GM19463 (cell line): ENCODE data around the gene HNRNPM.
"Not testable (repeated sequence)": the region's sequence is repeated elsewhere in the genome, so short reads cannot be mapped to it uniquely, and the experiment has no call there.

ENCODE experiments used
- ATAC-seq: cut with Tn5 transposase; IDR thresholded peaks from one replicate; pipeline ENCODE4 v1.9.1; 2021; ENCODE audit warnings: mild to moderate bottlenecking, moderate library complexity; ENCODE audit not compliant: unreplicated experiment

HNRNPM gene

DNA sequence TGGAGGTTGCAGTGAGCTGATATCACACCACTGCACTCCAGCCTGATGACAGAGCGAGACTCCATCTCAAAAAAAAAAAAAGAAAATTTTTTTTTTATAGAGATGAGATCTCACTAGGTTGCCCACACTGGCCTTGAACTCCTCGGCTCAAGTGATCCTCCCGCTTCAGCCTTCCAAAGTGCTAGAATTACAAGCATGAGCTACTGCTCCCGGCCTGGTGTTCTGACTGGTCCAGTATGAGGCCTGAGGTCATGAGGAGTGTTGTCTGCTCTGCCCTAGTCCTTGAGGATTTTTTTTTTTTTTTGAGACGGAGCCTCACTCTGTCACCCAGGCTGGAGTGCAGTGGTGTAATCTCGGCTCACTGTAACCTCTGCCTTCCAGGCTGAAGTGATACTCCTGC is 19.4 kb upstream of the HNRNPM start:
- ATAC-seq: not testable (repeated sequence)

DNA sequence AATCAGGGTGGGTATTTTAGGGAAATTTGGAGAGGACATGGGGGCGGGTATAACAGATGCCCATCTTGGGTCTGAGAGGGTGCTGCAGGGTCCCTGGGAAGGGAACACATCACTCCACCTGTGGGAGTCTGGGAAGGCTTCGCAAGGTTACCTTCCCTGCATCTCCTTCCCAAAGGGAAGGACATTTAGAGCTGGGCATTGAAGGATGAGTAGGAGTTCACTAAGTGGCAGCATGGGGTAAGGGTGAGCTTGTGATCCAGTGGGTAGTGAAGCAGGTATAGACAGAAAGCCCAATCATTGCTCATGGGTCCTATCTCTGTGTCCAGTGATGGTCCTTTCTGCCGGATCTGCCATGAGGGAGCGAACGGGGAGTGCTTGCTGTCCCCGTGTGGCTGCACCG is 18.5 kb upstream of the HNRNPM start:
- no peak for ATAC-seq

DNA sequence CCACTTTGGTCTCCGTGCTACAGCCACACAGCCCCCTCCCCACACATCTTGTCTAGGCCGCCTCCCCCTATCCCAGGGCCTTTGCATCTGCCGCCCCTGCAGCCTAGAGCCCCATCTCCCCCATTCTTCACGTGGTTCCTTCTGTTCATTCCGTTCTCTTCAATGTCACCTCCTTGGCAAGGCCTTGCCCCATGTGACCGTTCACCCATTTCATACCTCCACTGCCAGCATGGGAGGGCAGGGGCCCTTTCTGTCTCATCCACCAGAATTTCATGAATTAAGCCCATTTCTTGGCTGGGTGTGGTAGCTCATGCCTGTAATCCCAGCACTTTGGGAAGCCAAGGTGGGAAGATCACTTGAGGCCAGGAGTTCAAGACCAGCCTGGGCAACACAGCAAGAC is 15.7 kb upstream of the HNRNPM start:
- no peak for ATAC-seq

DNA sequence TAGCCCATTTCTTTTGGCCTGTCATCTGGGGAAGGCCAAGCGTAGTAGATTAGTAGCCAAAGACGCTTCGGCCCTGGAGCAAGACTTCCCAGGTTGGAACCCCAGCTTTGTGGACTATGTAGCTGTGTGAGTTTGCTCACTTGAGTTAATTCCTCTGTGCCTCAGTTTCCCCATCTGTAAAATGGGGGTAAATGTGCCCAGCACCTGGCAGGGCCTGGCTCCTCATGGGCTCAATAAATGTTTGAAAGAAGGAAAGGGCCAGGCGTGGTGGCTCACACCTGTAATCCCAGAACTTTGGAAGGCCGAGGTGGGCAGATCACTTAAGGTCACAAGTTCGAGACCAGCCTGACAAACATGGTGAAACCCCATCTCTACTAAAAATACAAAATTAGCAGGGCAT is 14.9 kb upstream of the HNRNPM start:
- ATAC-seq: no peak

DNA sequence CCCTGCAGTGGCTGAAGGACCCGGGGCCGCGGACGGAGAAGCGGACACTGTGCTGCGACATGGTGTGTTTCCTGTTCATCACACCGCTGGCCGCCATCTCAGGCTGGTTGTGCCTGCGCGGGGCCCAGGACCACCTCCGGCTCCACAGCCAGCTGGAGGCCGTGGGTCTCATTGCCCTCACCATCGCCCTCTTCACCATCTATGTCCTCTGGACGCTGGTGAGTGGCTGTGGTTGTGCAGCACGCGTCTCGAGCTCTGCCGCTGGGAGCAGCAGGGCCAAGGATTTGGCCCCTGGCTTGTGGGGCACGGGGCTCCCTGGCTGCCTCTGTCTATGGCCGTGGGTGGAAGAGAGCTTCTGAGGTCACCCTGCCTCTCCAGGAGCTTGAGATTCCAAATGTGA is 14.1 kb upstream of the HNRNPM start:
- ATAC-seq: no peak

DNA sequence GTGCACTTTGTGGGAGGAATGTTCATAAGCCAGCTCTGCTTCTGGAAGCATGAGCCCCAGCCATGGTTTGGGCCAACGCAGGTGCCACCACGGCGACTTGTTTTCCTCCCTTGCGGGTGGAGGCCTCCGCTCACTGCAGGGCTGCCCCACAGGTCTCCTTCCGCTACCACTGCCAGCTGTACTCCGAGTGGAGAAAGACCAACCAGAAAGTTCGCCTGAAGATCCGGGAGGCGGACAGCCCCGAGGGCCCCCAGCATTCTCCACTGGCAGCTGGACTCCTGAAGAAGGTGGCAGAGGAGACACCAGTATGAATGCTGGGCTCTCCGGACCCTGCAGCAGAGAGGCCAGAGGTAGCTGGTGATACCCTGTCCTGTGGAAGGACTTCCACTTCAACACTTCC is 6.5 kb upstream of the HNRNPM start:
- no peak for ATAC-seq

DNA sequence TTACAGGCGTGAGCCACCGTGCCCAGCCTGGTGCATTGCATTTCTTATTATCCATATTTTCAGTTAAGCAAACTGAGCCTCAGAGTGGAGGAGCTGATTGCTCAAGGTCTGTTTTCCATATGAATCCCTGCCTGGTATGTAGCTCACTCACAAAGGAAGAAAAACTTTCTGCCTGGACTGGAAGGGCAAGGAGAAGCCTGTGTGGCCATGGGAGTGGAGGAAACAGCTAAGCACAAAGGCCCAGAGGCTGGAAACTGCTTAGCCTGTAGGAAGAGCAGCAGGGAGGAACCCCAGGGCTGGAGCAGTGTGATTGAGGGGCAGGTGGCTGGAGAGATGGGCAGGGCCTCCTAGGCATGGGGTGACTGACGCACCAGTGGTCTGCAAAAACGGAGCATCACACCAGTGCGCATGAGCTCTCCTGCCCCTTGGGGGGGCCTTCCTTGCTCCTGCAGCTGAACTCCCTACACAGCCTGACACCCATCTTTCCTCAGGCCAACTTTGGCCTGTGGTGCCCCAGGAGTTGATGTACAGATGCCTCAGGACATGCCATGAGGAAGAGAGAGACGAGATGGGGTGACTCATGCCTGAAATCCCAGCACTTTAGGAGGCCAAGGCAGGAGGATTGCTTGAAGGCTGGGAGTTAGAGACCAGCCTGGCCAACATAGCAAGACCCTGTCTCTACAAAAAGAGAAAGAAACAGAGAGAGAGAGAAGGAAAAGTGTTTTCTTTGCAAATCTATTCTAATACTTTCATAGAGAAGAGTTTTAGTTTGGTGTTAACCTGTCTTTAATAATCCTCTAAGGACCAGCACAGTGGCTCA is 2.8 kb upstream of the HNRNPM start:
- no peak for ATAC-seq

DNA sequence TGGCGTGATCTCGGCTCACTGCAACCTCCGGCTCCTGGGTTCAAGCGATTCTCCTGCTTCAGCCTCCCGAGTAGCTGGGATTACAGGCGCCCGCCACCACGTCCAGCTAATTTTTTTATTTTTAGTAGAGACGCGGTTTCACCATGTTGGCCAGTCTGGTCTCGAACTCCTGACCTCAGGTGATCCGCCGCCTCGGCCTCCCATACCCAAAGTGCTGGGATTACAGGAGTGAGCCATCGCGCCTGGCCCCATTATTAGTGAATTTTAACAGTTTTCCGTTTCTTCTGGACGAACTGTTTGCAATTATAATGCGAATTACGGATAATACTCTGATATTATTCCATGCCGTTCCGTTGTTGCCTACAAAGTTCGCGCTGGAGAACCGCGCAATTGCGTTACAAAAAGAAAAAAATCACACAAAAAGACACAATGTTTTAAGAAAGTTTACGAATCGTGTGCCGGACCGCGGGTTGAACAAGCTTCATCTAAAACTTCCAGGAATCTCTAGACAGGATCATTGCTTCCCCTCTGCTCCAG is 567 bp upstream of the HNRNPM start:
- not testable (repeated sequence) for ATAC-seq

DNA sequence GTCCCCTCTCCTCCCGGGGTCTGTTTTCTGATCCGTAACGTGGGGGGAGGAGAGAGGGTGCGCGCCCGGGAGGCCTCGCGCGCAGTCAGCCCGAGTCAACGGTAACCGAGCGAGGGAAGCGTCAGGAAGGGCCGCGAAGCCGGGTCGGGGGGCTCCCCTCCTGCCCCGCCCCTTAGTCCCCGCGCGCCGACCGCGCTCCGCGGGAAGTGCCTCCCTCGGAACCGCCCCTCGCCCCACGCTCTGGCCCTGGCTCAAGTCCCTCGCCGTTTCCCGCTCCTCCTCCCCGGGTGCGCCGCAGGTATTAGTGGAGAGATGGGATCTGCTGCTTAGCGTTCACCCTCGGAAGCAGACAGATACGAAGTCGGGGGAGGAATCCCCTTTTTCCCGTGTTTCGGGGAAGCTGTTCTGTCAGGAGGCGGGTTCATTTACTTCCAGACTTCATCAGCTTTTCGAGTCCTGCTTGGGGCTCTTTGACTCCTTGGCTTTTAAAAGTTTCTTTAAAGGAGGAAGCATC is 770 bp downstream of the HNRNPM start:
- ATAC-seq: peak; percentile 35

DNA sequence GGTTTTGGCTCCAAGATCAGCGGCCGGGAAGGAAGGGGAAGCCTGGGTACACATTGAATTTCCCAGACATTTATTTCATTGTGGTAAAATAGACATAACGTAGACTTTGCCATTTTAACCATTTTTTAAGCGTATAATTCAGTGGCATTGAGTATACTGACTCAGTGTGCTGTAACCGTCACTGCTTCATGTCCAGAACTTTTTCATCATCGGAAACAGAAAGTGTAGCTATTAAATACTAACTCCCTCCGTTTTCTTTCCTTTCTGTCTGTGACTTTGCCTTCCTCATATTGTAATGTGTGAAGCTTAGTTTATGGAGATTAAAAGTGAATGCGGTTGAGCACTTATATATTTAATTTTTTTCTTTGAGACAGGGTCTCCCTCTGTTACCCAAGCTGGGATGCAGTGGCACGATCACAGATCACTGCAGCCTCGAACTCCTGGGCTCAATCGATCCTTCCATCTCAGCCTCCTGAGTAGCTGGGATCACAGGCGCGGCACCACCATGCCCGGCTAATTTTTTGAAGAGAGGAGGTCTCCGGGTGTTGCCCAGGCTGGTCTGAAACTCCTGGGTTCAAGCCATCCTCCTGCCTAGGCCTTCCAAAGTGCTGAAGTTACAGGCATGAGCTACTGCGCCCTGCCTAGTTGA is 1.4 kb downstream of the HNRNPM start:
- ATAC-seq: no peak

DNA sequence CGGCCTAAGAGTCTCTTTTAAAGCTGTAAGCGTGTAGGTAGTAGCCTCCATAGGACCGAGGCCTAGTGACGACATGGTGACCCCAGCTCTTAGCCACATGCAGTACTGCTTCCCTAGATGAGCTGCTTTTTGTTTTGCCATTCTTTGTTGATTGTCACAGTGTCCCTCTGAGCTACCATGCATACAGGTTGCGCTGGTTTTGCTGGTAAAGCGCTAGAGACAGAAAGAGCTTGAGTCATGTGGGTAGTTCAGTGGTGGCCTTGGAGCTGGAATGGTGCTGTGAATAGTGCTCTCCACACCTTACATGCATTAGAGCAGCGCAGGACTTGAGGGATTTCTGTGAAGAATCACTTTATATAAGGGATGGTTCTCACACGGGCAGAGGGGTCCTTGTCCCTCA is 5.1 kb downstream of the HNRNPM start:
- ATAC-seq: no peak

DNA sequence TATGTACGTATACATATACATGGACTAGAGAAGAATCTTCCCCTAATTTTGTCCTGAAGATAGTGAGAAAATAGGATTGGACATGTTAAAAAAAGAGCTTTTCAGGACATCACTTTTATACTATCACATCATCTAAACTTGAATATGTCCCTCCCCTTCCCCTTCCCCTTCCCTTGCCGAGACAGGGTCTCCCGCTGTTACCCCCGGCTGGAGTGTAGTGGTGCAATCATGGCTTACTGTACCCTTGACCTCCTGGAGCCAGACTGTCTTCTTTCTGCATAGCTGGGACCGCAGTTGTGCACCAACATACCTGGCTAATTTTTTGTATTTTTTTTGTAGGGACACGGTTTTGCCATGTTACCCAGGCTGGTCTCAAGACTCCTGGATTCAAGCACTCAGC is 6.6 kb downstream of the HNRNPM start:
- ATAC-seq: no peak

DNA sequence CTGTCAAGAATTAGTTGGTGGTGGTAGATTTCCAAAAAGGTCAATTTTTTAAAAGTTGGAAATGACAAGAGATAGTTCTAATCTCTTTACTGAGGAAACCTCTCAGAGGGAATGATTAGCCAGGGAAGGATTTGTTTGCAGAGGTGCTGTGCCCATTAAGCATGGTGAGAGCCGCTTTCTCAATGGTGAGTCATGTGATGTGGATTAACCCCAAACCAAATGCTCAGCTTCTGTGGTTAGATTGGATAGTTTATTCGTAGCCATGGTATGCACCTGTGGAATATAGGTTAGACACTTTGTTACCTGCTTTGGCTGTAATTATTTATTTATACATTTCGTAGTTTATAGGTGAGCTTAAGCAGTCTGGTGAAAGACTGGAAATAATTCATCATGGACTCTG is 7.1 kb downstream of the HNRNPM start:
- ATAC-seq: no peak

DNA sequence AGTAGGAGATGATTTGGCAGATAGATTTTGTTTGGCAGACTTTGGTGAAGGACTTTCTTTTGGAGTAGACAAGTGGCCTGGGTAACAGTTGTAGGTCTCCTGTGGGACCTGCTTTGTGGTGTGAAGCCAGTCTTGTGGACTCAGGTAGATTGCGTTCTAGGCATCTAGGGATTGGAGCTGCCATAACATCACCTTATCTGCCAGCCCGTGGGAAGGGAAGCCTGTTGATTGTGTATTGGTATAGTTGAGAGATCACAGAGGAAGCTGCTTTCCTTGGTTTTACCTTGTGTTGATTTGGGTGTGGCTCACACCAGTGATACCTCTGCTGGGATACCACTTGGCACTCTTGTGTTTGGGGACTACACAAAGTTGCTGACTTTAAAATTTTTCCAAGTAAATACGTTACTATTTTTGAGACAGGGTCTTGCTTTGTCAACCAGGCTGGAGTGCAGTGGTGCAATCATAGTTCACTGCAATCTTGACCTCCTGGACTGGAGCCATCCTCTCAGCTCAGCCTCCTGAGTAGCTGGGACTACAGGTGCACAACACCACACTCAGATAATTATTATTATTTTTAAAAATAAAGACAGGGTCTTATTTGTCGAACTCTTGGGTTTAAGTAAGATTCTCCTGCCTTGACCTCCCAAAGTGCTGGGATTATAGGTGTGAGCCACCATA is 7.8 kb downstream of the HNRNPM start:
- no peak for ATAC-seq

DNA sequence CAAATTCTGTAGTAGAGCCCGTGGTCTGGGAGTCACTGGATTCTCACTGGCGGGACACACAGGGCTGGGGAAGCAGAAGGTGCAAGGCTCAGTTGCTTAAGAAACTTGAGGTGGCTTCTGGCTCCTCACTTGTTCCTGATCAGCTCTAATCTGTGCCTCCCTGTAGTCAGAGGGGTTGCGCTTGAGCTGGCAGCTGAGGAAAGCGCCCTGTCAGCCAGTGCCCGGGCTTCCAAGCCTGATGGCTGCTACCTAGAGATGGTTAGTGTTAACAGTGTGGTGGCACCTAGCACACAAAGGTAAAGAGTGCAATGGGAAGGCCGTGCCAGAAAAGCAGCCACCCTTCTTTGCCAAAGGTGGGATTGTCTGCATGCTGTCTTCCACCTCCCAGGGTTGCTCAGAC is 8.8 kb downstream of the HNRNPM start:
- ATAC-seq: no peak

DNA sequence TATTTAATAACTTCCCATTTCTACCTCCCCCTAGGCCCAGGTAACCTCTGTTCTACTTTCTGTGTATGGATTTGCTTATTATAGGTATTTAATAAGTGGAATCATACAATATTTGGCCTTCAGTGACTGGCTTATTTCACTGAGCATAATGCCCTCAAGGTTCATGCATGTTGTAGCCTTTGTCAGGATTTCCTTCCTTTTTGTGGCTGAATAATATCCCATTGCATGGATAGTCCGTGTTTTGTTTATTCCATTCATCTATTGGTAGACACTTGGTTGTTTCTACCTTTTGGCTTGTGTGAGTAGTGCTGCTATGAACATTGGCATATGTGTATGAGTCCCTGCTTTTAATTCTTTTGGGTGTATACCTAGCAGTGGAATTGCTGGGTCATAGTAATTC is 9.4 kb downstream of the HNRNPM start:
- ATAC-seq: no peak

DNA sequence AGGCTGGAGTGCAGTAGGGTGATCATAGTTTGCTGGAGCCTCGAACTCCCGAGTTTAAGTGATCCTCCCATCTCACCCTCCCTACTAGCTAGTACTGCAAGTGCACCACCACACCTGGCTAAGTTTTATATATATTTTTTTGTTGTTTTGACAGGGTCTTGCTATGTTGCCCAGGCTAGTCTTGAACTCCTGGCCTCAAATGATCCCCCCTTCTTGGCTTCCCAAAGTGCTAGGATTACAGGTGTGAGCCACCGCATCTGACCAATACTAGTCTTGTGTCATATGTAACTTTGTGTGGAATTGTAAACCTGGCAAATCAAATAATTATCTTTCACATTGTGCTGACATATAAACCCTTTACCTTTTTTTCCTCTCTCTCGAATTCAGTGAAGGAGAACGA is 10.2 kb downstream of the HNRNPM start:
- no peak for ATAC-seq

DNA sequence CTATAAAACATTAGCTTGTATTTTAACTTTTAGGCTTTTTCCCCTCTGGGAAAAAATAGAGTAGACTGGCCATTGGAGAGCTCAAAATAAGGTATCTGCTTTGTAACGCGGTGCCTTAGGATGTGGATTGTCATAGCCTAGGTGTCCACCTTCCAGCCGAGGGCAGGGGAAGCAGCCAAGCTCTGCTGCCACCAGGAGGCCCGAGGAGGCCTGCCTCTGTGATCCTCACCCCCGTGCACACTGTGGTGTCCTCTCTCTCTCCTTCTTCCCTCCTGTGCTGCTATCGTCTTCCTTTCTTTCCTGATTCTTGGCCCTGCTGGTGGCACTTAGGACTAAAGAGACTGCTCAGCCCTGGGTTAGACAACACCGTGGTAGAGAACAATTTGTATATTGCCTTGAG is 11.3 kb downstream of the HNRNPM start:
- no peak for ATAC-seq

DNA sequence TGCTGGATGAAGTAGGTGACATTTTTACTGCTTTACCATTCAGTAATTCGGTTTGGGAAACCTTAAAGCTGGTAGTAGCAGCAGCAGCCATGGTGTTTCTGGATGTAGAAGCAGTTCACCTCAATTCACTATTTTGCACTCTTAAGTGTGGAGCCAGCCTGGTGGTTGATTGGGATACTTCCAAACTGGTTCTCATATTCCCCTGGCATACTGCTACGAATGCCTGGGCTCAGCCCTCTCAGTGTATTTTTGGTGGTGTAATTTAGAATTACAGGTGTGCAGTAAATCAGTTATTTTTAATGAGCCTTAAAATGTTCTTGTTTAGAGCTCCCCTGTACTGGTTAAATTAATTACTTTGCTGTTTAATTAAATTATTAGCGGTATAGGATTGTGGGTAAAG is 12.4 kb downstream of the HNRNPM start:
- no peak for ATAC-seq

DNA sequence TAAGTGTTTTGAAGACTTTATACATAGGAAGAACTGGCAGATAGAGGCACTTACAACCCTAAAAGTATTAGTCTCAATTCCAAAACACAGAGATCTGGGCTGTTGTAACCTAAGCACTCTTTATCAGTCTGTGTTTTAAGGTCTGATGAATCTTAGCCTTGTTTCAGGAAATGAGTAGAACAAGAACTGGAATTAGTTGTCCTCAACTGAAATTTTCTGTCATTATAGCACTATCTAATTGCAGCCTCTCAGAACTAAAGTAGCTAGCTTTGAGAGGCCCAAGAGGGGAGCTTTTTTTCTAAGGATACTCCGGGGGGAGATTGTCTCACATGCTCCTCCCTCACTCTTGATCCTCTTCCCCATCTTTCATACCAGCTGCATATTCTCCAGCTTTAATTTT is 13.1 kb downstream of the HNRNPM start:
- ATAC-seq: no peak

DNA sequence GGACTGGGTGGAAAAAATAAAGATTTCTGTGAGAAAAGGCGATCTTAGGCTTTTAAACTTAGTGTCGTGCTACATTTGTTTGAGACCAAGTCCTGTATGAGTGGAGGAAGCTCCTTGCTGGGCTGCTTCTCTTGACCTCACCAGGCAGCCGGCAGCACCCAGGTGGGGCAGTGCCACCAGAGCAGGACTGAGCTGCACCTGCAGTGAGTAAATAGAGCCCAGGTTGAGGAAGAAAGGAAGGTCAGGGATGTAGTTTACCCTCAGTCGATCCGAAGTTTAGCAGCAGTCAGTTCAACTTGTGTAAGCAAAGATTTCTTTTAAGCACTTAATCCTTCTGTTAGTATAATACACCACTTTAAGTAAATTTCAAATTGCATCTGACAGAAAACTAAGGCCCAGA is 13.6 kb downstream of the HNRNPM start:
- ATAC-seq: no peak

DNA sequence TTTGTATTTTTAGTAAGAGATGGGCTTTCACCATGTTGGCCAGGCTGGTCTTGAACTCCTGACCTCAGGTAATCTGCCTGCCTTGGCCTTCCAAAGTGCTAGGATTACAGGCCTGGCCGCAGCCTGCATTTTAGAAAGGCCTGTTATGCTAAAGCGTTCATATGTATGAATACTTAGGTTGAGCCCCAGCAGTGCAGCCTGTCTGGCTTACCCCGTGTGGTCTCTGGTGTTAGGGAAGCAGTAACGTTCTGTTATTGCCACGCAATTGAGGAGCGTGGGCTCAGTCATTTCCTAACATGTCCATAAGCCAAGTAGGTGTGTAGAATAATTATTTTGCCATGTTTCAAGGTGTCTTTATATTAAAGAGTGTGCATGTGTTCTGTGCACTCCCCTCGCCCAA is 14.3 kb downstream of the HNRNPM start:
- ATAC-seq: no peak
